ENCODE data around the gene MEIG1. TPM values are rescaled to one million over a fixed set of nuclear protein-coding genes. Genes with fewer than 3 reads are reported as not detected.

MEIG1 gene
- total and polyA plus RNA-seq, 2 of the 8 experiments (the other 6 are each of a cell fraction or from before 2014, with no cell fraction given): not detected

DNA sequence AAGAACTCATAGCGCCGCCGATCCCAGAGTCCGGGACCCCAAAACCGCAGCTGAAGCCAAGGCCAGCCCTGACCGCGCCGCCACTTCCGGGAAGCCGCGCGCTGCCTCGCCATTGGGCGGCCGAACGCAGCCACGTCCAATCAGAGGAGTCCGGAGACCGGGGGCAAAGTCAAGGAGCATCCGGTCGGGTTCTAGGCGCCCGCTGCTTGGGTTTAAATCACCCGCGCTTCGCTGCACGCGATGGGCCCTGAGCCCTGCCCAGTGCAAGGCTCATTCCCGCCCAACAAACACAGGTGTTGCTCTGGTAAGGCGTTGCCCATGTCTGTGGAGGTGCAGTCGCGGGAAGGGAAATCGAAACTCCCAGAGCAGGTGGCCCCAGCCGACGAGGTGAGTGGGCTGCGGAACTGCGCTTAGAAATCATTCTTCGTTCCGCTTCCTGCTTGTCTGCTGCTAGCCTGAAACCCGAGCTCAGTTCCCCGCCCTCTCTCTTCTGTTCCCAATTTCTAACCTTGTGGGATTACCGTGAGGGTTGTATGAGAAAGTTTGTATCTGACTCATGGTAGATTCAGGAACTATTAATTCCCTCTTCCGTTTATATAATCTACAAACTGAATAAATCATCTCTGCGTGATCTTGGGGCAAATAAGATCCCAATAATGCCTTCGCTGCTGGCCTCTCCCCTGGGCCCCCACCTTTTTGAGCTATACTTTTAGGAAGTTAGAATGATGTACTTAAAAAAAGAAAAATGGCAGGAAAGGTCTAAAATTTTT, 5.0 kb upstream of the MEIG1 start, which contains the start of gene DCLRE1C:
DCLRE1C (minus strand) TSS at position 96 of the 770 bp plus-strand sequence; CDS start at position 10, 86 bp downstream.
- H2BK20ac ChIP-seq (ENCODE audit: low read length): no peak within 1 kb of the TSS
- H3K56ac ChIP-seq (replicated peaks; ENCODE audit: insufficient read length, low read depth, low read length): peak within 1 kb of the TSS; percentile 75
- H3K4me1 ChIP-seq (replicated peaks in 1 of 4; ENCODE audit: control insufficient read depth in 3 of 4, insufficient read depth in 4 of 4, low read length in 3 of 4): peaks cover 0 to 12% (median 7%) of the 10 kb centered on the region in 4 experiments; a peak in 6 of 7 replicates
- H4K20me1 ChIP-seq (replicated peaks in 1 of 2; ENCODE audit: control insufficient read depth in 1 of 2, insufficient read depth in 2 of 2, low read length in 2 of 2): peaks cover 2 to 9% of the 10 kb centered on the region in 2 experiments
- peak within 1 kb of the TSS; percentile 96 for H2AFZ ChIP-seq (ENCODE audit: low read length)
- no peak within 1 kb of the TSS for H2BK120ac ChIP-seq (replicated peaks; ENCODE audit: low read depth, low read length)
- H3K23me2 ChIP-seq (ENCODE audit: low read depth, low read length): peaks cover 10% of the 10 kb centered on the region; the same call in 1 of the 2 replicates
- peak within 1 kb of the TSS; percentile 88 for H4K91ac ChIP-seq (replicated peaks; ENCODE audit: insufficient read length, low read length)
- no peak within 1 kb of the TSS for H3K4ac ChIP-seq (replicated peaks; ENCODE audit: insufficient read length, low read depth, low read length)
- H3K79me2 ChIP-seq (ENCODE audit: control insufficient read depth in 1 of 2, insufficient read depth in 2 of 2, low read length in 2 of 2): peaks cover 0 to 4% of the 10 kb centered on the region in 2 experiments; a peak in 1 of 4 replicates
- no peak for FAIRE-seq
- H2BK15ac ChIP-seq (ENCODE audit: low read length): no peak within 1 kb of the TSS
- CTCF ChIA-PET (ENCODE audit: partially characterized antibody): interaction anchor here (1.2 to 2.4 kb wide), 5 partner anchors 18 to 155 kb away, joined by 3 to 13 read pairs (median 4); no protein-coding TSS in a partner anchor
- H4K5ac ChIP-seq (ENCODE audit: insufficient read length, low read depth, low read length): peak within 1 kb of the TSS; percentile 93
- no peaks in the 10 kb centered on the region; a peak in 1 of 4 replicates for H3K9me3 ChIP-seq (ENCODE audit: insufficient read depth in 2 of 2, low read depth in 1 of 2, low read length in 1 of 2)
- H3K9ac ChIP-seq (replicated peaks in 1 of 4; ENCODE audit: extremely low read depth in 1 of 4, low read depth in 3 of 4, low read length in 3 of 4): peak within 1 kb of the TSS in 3 of 4 experiments; percentile 39 to 68 (median 48); a peak in 6 of 7 replicates
- H3K18ac ChIP-seq (ENCODE audit: extremely low read depth, low read length): peak within 1 kb of the TSS; percentile 64
- H2BK5ac ChIP-seq (ENCODE audit: low read depth, low read length): peak within 1 kb of the TSS; percentile 28; the same call in 1 of the 2 replicates
- H3K36me3 ChIP-seq (ENCODE audit: control insufficient read depth in 2 of 4, insufficient read depth in 4 of 4, low read length in 3 of 4): no peaks in the 10 kb centered on the region; a peak in 1 of 8 replicates
- H3K4me3 ChIP-seq (ENCODE audit: extremely low read depth in 1 of 4, insufficient read depth in 2 of 4, low read depth in 3 of 4, low read length in 4 of 4): peak within 1 kb of the TSS; percentile 51 to 69 (median 57)
- POLR2A ChIA-PET (ENCODE audit: partially characterized antibody): interaction anchor here (1.0 to 2.1 kb wide), 9 partner anchors 14 to 152 kb away, joined by 3 to 8 read pairs (median 4); partner anchors contain the start of genes CDNF, HSPA14, MSANTD7 and RPP38
- peak in 1 of 2 experiments; percentile 90 for DNase-seq (ENCODE audit: low read depth in 1 of 2, low spot score in 2 of 2)
- H2BK12ac ChIP-seq (ENCODE audit: low read depth, low read length): peak within 1 kb of the TSS; percentile 28; the same call in 1 of the 2 replicates
- no peak within 1 kb of the TSS for H2AK5ac ChIP-seq (ENCODE audit: low read depth, low read length)
- WGBS, 2 experiments (ENCODE audit: extremely low coverage in 1 of 2, insufficient coverage in 1 of 2, insufficient read length in 1 of 2, insufficient replicate concordance in 2 of 2, low coverage in 1 of 2, low lambda C conversion rate in 2 of 2, missing lambda C conversion rate in 1 of 2): 2% methylated on average over 40 of the region's 45 CpGs; no CpG with 5 or more reads in 1 of the 2 experiments
- no peak within 1 kb of the TSS for H3K23ac ChIP-seq (ENCODE audit: insufficient read length)
- no peak within 1 kb of the TSS for H3K14ac ChIP-seq (ENCODE audit: insufficient read length)
- peak within 1 kb of the TSS; percentile 90 for H3K4me2 ChIP-seq (ENCODE audit: insufficient read depth in 1 of 2, low read depth in 2 of 2, low read length in 2 of 2)
- H3K79me1 ChIP-seq (ENCODE audit: low read depth, low read length): no peaks in the 10 kb centered on the region
- 0 out of 2 replicates have a peak within 1 kb of the TSS, but pooled peaks have one; percentile 50 for H3K27ac ChIP-seq (ENCODE audit: low read depth, low read length)
- H4K8ac ChIP-seq (ENCODE audit: extremely low read depth, insufficient read depth, low read length): peak within 1 kb of the TSS; percentile 93; the same call in 1 of the 2 replicates
- peaks cover 0 to 8% (median 3%) of the 10 kb centered on the region in 4 experiments; a peak in 4 of 7 replicates for H3K27me3 ChIP-seq (replicated peaks in 1 of 4; ENCODE audit: control insufficient read depth in 3 of 4, extremely low read depth in 1 of 4, insufficient read depth in 3 of 4, low read length in 3 of 4)
- TF ChIP-seq PHF8 (conservative IDR thresholded peaks at IDR 0.05; ENCODE audit: low read depth, low read length): peak; percentile 77; the same call in 1 of the 2 replicates
- no peak for TF ChIP-seq TCF12 (IDR thresholded peaks at IDR 0.05; ENCODE audit: low read depth, low read length)
- peak; percentile 51; the same call in 1 of the 2 replicates for TF ChIP-seq KDM1A (IDR thresholded peaks at IDR 0.05; ENCODE audit: borderline replicate concordance, low read length)
- peak; percentile 84 for TF ChIP-seq ASH2L (IDR thresholded peaks at IDR 0.05; ENCODE audit: low read length)
- 0 out of 2 replicates have a peak, but pooled peaks have one; percentile 39 for TF ChIP-seq SP4 (IDR thresholded peaks at IDR 0.05; ENCODE audit: low read length)
- TF ChIP-seq POLR2A (IDR thresholded peaks at IDR 0.05; ENCODE audit: control extremely low read depth in 1 of 2, low read depth in 2 of 2, low read length in 2 of 2): peak in 1 of 2 experiments; percentile 88; a peak in 2 of 3 replicates
- TF ChIP-seq, protein P1, sequence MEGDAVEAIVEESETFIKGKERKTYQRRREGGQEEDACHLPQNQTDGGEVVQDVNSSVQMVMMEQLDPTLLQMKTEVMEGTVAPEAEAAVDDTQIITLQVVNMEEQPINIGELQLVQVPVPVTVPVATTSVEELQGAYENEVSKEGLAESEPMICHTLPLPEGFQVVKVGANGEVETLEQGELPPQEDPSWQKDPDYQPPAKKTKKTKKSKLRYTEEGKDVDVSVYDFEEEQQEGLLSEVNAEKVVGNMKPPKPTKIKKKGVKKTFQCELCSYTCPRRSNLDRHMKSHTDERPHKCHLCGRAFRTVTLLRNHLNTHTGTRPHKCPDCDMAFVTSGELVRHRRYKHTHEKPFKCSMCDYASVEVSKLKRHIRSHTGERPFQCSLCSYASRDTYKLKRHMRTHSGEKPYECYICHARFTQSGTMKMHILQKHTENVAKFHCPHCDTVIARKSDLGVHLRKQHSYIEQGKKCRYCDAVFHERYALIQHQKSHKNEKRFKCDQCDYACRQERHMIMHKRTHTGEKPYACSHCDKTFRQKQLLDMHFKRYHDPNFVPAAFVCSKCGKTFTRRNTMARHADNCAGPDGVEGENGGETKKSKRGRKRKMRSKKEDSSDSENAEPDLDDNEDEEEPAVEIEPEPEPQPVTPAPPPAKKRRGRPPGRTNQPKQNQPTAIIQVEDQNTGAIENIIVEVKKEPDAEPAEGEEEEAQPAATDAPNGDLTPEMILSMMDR (IDR thresholded peaks at IDR 0.05; ENCODE audit: control extremely low read depth in 1 of 3, insufficient read depth in 1 of 3, low read depth in 1 of 3, low read length in 3 of 3): no peak
- TF ChIP-seq KDM4A (IDR thresholded peaks at IDR 0.05; ENCODE audit: low read depth, low read length, severe bottlenecking): peak; percentile 88

All from H1 (cell line).